ENCODE data around the gene GSTA2. TPM values are rescaled to one million over a fixed set of nuclear protein-coding genes. Genes with fewer than 3 reads are reported as not detected.

The GSTA2 gene
- total and polyA plus RNA-seq, 2 of the 13 experiments (the other 11 are each of a cell fraction or from before 2014, with no cell fraction given): 0.75 to 13.7 TPM

DNA sequence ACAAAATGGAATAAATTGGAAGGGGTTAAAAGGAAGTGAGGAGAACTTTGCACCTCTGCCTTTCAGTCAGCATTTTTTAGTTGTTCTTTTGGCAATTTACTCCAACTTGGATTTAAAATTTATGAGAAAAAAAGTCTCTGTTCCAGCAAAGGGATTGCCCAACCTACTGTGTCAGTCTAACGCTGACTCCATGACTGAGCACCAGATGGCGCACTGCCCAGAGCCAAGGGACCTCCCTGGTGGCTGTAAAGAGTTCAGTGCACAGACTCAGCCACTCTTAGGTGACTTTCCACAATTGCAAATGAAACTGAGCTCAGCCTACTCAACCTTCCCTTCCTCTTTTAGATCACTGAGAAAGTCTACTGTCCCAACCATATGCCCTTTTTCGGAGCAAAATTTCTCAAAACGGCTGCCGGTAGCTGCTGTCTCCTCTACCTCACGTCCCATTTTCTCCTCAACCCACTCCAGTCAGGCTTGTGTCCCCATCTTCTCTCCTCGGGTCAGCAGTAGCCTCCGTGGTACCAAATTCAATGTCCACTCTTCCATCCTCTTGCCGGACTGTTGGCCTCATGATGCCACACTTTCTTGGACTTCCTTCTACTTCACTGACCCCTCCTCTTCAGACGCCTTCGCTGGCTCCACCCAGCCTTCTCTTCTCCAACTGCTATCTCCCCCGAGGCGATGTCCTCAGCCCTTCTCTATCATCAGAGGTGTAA is 38.7 kb downstream of the GSTA2 start (continued):
- no peak for TF ChIP-seq CHD2 (IDR thresholded peaks at IDR 0.05; ENCODE audit: low read depth, low read length)
- TF ChIP-seq ZNF251 (CRISPR knock-in tag; IDR thresholded peaks at IDR 0.05): no peak
- TF ChIP-seq, protein P1, sequence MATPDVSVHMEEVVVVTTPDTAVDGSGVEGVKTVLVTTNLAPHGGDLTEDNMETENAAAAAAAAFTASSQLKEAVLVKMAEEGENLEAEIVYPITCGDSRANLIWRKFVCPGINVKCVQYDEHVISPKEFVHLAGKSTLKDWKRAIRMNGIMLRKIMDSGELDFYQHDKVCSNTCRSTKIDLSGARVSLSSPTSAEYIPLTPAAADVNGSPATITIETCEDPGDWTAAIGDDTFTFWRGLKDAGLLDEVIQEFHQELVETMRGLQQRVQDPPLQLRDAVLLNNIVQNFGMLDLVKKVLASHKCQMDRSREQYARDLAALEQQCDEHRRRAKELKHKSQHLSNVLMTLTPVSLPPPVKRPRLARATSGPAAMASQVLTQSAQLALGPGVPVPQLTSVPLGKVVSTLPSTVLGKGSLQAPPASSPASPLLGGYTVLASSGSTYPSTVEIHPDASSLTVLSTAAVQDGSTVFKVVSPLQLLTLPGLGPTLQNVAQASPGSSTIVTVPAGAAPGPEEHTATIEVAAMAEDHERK (CRISPR knock-in tag; IDR thresholded peaks at IDR 0.05; ENCODE audit: low read depth): no peak
- TF ChIP-seq ZNF367 (CRISPR knock-in tag; IDR thresholded peaks at IDR 0.05; ENCODE audit: borderline replicate concordance): no peak
- TF ChIP-seq ADNP (CRISPR knock-in tag; IDR thresholded peaks at IDR 0.05): no peak
- TF ChIP-seq ZNF660 (CRISPR knock-in tag; IDR thresholded peaks at IDR 0.05; ENCODE audit: borderline replicate concordance, low read depth): no peak
- TF ChIP-seq IKZF1 (IDR thresholded peaks at IDR 0.05): no peak
- no peak for TF ChIP-seq ZBTB44 (CRISPR knock-in tag; IDR thresholded peaks at IDR 0.05)
- TF ChIP-seq KDM2A (CRISPR knock-in tag; IDR thresholded peaks at IDR 0.05; ENCODE audit: borderline replicate concordance, low read depth): peak; percentile 47; the same call in 1 of the 2 replicates
- TF ChIP-seq MBNL3 (CRISPR knock-in tag; conservative IDR thresholded peaks at IDR 0.05): no peak
- TF ChIP-seq, protein P2, sequence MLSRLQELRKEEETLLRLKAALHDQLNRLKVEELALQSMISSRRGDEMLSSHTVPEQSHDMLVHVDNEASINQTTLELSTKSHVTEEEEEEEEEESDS (CRISPR knock-in tag; IDR thresholded peaks at IDR 0.05; ENCODE audit: borderline replicate concordance): no peak
- no peak for TF ChIP-seq ZFP37 (CRISPR knock-in tag; IDR thresholded peaks at IDR 0.05; ENCODE audit: borderline replicate concordance)
- TF ChIP-seq ZNF17 (CRISPR knock-in tag; IDR thresholded peaks at IDR 0.05): no peak
- no peak for TF ChIP-seq ZNF317 (CRISPR knock-in tag; IDR thresholded peaks at IDR 0.05)
- no peak for TF ChIP-seq SAFB2 (CRISPR knock-in tag; IDR thresholded peaks at IDR 0.05; ENCODE audit: borderline replicate concordance, low read depth)
- peak; percentile 60; the same call in 1 of the 2 replicates for TF ChIP-seq REPIN1 (CRISPR knock-in tag; IDR thresholded peaks at IDR 0.05; ENCODE audit: borderline replicate concordance, low read depth)
- no peak for TF ChIP-seq SRSF9 (IDR thresholded peaks at IDR 0.05; ENCODE audit: borderline replicate concordance, insufficient read depth, low read depth, low read length, poor library complexity, severe bottlenecking)
- 0 out of 2 replicates have a peak, but pooled peaks have one; percentile 19 for TF ChIP-seq THYN1 (CRISPR knock-in tag; IDR thresholded peaks at IDR 0.05; ENCODE audit: borderline replicate concordance, low read depth)
- TF ChIP-seq, protein P3, sequence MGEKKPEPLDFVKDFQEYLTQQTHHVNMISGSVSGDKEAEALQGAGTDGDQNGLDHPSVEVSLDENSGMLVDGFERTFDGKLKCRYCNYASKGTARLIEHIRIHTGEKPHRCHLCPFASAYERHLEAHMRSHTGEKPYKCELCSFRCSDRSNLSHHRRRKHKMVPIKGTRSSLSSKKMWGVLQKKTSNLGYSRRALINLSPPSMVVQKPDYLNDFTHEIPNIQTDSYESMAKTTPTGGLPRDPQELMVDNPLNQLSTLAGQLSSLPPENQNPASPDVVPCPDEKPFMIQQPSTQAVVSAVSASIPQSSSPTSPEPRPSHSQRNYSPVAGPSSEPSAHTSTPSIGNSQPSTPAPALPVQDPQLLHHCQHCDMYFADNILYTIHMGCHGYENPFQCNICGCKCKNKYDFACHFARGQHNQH (CRISPR knock-in tag; IDR thresholded peaks at IDR 0.05): peak; percentile 72
- no peak for TF ChIP-seq SNAI1 (CRISPR knock-in tag; IDR thresholded peaks at IDR 0.05; ENCODE audit: borderline replicate concordance)
- TF ChIP-seq, protein P4, sequence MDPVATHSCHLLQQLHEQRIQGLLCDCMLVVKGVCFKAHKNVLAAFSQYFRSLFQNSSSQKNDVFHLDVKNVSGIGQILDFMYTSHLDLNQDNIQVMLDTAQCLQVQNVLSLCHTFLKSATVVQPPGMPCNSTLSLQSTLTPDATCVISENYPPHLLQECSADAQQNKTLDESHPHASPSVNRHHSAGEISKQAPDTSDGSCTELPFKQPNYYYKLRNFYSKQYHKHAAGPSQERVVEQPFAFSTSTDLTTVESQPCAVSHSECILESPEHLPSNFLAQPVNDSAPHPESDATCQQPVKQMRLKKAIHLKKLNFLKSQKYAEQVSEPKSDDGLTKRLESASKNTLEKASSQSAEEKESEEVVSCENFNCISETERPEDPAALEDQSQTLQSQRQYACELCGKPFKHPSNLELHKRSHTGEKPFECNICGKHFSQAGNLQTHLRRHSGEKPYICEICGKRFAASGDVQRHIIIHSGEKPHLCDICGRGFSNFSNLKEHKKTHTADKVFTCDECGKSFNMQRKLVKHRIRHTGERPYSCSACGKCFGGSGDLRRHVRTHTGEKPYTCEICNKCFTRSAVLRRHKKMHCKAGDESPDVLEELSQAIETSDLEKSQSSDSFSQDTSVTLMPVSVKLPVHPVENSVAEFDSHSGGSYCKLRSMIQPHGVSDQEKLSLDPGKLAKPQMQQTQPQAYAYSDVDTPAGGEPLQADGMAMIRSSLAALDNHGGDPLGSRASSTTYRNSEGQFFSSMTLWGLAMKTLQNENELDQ (CRISPR knock-in tag; IDR thresholded peaks at IDR 0.05; ENCODE audit: borderline replicate concordance): no peak
